HepG2 (cell line): ENCODE measurements around the gene FBF1. TPM values are rescaled to one million over a fixed set of nuclear protein-coding genes. Genes with fewer than 3 reads are reported as not detected.

Experiments used
- ATAC-seq: fragments of 200-7000 bp; cut with Tn5 transposase; 3 replicates; pipeline ENCODE4 v1.9.1; 2020; ENCODE audit warnings: mild to moderate bottlenecking, moderate library complexity
- BruUV-seq: library from RNA; stranded (reverse); fragments of 400-500 nt; replicated peaks from 2 replicates; lab custom pipeline; 2021; lab: Mats Ljungman, UMichigan
- CTCF ChIA-PET: fragments of 300-600 bp; formaldehyde crosslinking; extraction: SDS; loops from one replicate; lab custom pipeline; 2021; ENCODE audit warnings: low total read pairs, inconsistent platforms, low intra/inter-chr PET ratio; lab: Yijun Ruan, JAX
- POLR2A ChIA-PET: fragments of 350-600 bp; sonication (Branson Sonifier 250); formaldehyde crosslinking; loops from one replicate; lab custom pipeline; 2020; ENCODE audit warnings: antibody characterized with exemption, inconsistent platforms; lab: Yijun Ruan, JAX
- DNase-seq: peaks from one replicate; pipeline ENCODE4 v3.0.0-alpha.2; 2015; ENCODE audit warnings: low spot score
- FAIRE-seq: peaks from 3 replicates; lab custom pipeline; 2011; peaks lifted over from hg19 to GRCh38; lab: Jason Lieb, UNC
- H2AFZ ChIP-seq: one replicate; pipeline ENCODE4 v1.6.1; 2011; ENCODE audit warnings: low read length, inconsistent platforms
- H3K27ac ChIP-seq: fragments of 300-600 bp; 3 replicates; pipeline ENCODE4 v1.8.0; 2011; ENCODE audit warnings: mixed run types, mild to moderate bottlenecking, mixed read lengths, low read length, inconsistent platforms; ENCODE audit not compliant: insufficient read depth; ENCODE audit errors: extremely low read length
- H3K27me3 ChIP-seq, 2 experiments: fragments of 200-600 bp in 1 of 2; 2 replicates in 1 of 2; 3 replicates in 1 of 2; pipeline versions ENCODE4 v1.6.0 to v1.8.0; 2011; ENCODE audit warnings: low read length in 2 of 2, mild to moderate bottlenecking in 2 of 2, moderate library complexity in 2 of 2, inconsistent platforms in 1 of 2; ENCODE audit not compliant: insufficient read depth in 2 of 2, control insufficient read depth in 1 of 2
- H3K36me3 ChIP-seq, 2 experiments: fragments of 200-600 bp in 1 of 2; replicated peaks in 1 of 2; 2 replicates in 1 of 2; 3 replicates in 1 of 2; pipeline versions ENCODE4 v1.5.1 to v1.8.0; 2011; ENCODE audit warnings: low read length in 2 of 2, inconsistent platforms in 1 of 2; ENCODE audit not compliant: insufficient read depth in 2 of 2, control insufficient read depth in 1 of 2
- H3K4me1 ChIP-seq: 2 replicates; pipeline ENCODE4 v1.5.1; 2012; ENCODE audit warnings: low read length, inconsistent platforms; ENCODE audit not compliant: insufficient read depth
- H3K4me2 ChIP-seq: 2 replicates; pipeline ENCODE4 v1.6.0; 2011; ENCODE audit warnings: low read depth, low read length, inconsistent platforms
- H3K4me3 ChIP-seq, 3 experiments: fragments of 200-600 bp in 1 of 3; sonication (generic), shearing (Covaris generic) in 1 of 3; replicated peaks in 1 of 3; 2 replicates each; pipeline ENCODE4 v1.5.1; 2011 to 2016; ENCODE audit warnings: low read length in 3 of 3, inconsistent platforms in 2 of 3, low read depth in 2 of 3, mild to moderate bottlenecking in 2 of 3, control low read depth in 1 of 3, mixed read lengths in 1 of 3; ENCODE audit not compliant: insufficient read depth in 1 of 3
- H3K79me2 ChIP-seq: one replicate; pipeline ENCODE4 v1.6.1; 2011; ENCODE audit warnings: low read length, inconsistent platforms; ENCODE audit not compliant: insufficient read depth
- H3K9ac ChIP-seq: 2 replicates; pipeline ENCODE4 v1.6.0; 2011; ENCODE audit warnings: mild to moderate bottlenecking, low read depth, low read length, inconsistent platforms; ENCODE audit not compliant: insufficient read depth
- H3K9me3 ChIP-seq: 2 replicates; pipeline ENCODE4 v1.5.1; 2012; ENCODE audit warnings: mild to moderate bottlenecking, low read length
- H4K20me1 ChIP-seq: 2 replicates; pipeline ENCODE4 v1.6.0; 2011; ENCODE audit warnings: inconsistent platforms, mild to moderate bottlenecking, low read length, moderate library complexity; ENCODE audit not compliant: insufficient read depth
- AGO1 ChIP-seq: fragments of 200-400 bp; formaldehyde crosslinking; IDR thresholded peaks from 2 replicates; pipeline ENCODE4 v1.6.1; 2017; ENCODE audit warnings: mild to moderate bottlenecking, low read depth, low read length, moderate library complexity; ENCODE audit not compliant: poor library complexity, severe bottlenecking
- AGO2 ChIP-seq: fragments of 200-400 bp; formaldehyde crosslinking; optimal IDR thresholded peaks from 2 replicates; pipeline ENCODE3; 2017; ENCODE audit warnings: mild to moderate bottlenecking, low read depth, low read length, moderate library complexity
- AHR ChIP-seq: IDR thresholded peaks from 2 replicates; pipeline ENCODE4 v1.6.1; 2018; ENCODE audit warnings: missing genetic modification reagents, missing compliant biosample characterization
- ATF7-NPFF ChIP-seq: sonication (generic); formaldehyde crosslinking; IDR thresholded peaks from 2 replicates; pipeline ENCODE4 v1.8.1; 2023; ENCODE audit warnings: mild to moderate bottlenecking, low read depth, missing genetic modification reagents, moderate library complexity
- DNMT3B ChIP-seq: conservative IDR thresholded peaks from 2 replicates; pipeline ENCODE4 v1.6.1; 2016; ENCODE audit warnings: missing biosample characterization, control low read depth
- FOSL2 ChIP-seq: sonication (generic); formaldehyde crosslinking; IDR thresholded peaks from 2 replicates; pipeline ENCODE4 v1.4.0; 2020; ENCODE audit warnings: missing genetic modification reagents
- HES4 ChIP-seq: sonication (generic); formaldehyde crosslinking; IDR thresholded peaks from 2 replicates; pipeline ENCODE4 v1.9.0; 2021; ENCODE audit warnings: mild to moderate bottlenecking, missing genetic modification reagents, borderline replicate concordance
- HNRNPL ChIP-seq: fragments of 200-400 bp; formaldehyde crosslinking; IDR thresholded peaks from 2 replicates; pipeline ENCODE4 v1.6.1; 2017; ENCODE audit warnings: mild to moderate bottlenecking, low read depth, low read length
- HOXA5 ChIP-seq: sonication (generic); formaldehyde crosslinking; IDR thresholded peaks from 2 replicates; pipeline ENCODE4 v1.4.0; 2020; ENCODE audit warnings: missing genetic modification reagents
- HOXD1 ChIP-seq: sonication (generic); formaldehyde crosslinking; IDR thresholded peaks from 2 replicates; pipeline ENCODE4 v1.5.0; 2020; ENCODE audit warnings: missing genetic modification reagents
- MIER3 ChIP-seq: IDR thresholded peaks from 2 replicates; pipeline ENCODE4 v1.6.1; 2016; ENCODE audit warnings: missing compliant biosample characterization, borderline replicate concordance
- PAWR ChIP-seq: sonication (generic); formaldehyde crosslinking; IDR thresholded peaks from 2 replicates; pipeline ENCODE4 v1.4.0; 2020; ENCODE audit warnings: missing genetic modification reagents, mild to moderate bottlenecking, borderline replicate concordance
- RBAK ChIP-seq: sonication (generic); formaldehyde crosslinking; IDR thresholded peaks from 2 replicates; pipeline ENCODE4 v1.5.1; 2020; ENCODE audit warnings: mild to moderate bottlenecking, missing genetic modification reagents
- RBFOX2 ChIP-seq: fragments of 200-400 bp; formaldehyde crosslinking; IDR thresholded peaks from 2 replicates; pipeline ENCODE4 v1.6.1; 2017; ENCODE audit warnings: low read depth, mild to moderate bottlenecking, low read length
- STAT5B ChIP-seq: sonication (generic); formaldehyde crosslinking; IDR thresholded peaks from 2 replicates; pipeline ENCODE4 v1.4.0; 2020; ENCODE audit warnings: missing genetic modification reagents
- ZBTB1 ChIP-seq: sonication (generic); formaldehyde crosslinking; IDR thresholded peaks from 2 replicates; pipeline ENCODE4 v1.4.0; 2020; ENCODE audit warnings: missing genetic modification reagents, borderline replicate concordance
- ZNF124 ChIP-seq: sonication (generic); formaldehyde crosslinking; IDR thresholded peaks from 2 replicates; pipeline ENCODE4 v1.4.0; 2020; ENCODE audit warnings: missing genetic modification reagents
- ZNF274 ChIP-seq: sonication (generic); formaldehyde crosslinking; IDR thresholded peaks from 2 replicates; pipeline ENCODE4 v1.5.1; 2020; ENCODE audit warnings: mild to moderate bottlenecking, missing genetic modification reagents
- ZNF367 ChIP-seq: sonication (generic); formaldehyde crosslinking; IDR thresholded peaks from 2 replicates; pipeline ENCODE4 v1.4.0; 2020; ENCODE audit warnings: missing genetic modification reagents, borderline replicate concordance
- ZNF557 ChIP-seq: sonication (generic); formaldehyde crosslinking; IDR thresholded peaks from 2 replicates; pipeline ENCODE4 v1.4.0; 2020; ENCODE audit warnings: missing genetic modification reagents
- ZNF672 ChIP-seq: sonication (generic); formaldehyde crosslinking; IDR thresholded peaks from 2 replicates; pipeline ENCODE4 v1.8.1; 2022; ENCODE audit warnings: missing genetic modification reagents
- ZNF777 ChIP-seq: sonication (generic); formaldehyde crosslinking; IDR thresholded peaks from 2 replicates; pipeline ENCODE4 v1.4.0; 2020; ENCODE audit warnings: missing genetic modification reagents
- ZNF790 ChIP-seq: sonication (generic); formaldehyde crosslinking; IDR thresholded peaks from 2 replicates; pipeline ENCODE4 v1.8.0; 2022; ENCODE audit warnings: missing genetic modification reagents, mild to moderate bottlenecking, borderline replicate concordance
- ZNF891 ChIP-seq: sonication (generic); formaldehyde crosslinking; IDR thresholded peaks from 2 replicates; pipeline ENCODE4 v1.5.0; 2020; ENCODE audit warnings: mild to moderate bottlenecking, missing genetic modification reagents
- WGBS: methylation state at CpG from one replicate; pipeline ENCODE4 v1.1.6; 2017; ENCODE audit warnings: low lambda C conversion rate; 5-methylcytosine and 5-hydroxymethylcytosine counted together
- in situ Hi-C: cut with HindIII; loops from 2 replicates; pipeline ENCODE4 v1.10.0; 2017; ENCODE audit warnings: low pct_unique_long_range_greater_than_20kb; ENCODE audit not compliant: extremely low pct_ligation_motif_present
- intact Hi-C: fragments of 100-400 bp; cut with micrococcal nuclease; formaldehyde crosslinking; loops from one replicate; pipeline ENCODE4 v1.10.0; 2022; ENCODE audit not compliant: unreplicated experiment
- polyA plus RNA-seq, 8 experiments: library from polyadenylated mRNA; depleted of rRNA in 3 of 8; stranded (reverse) in 7 of 8; unstranded in 1 of 8; fragments of >200 nt; fragmentation: Illumina TruSeq in 4 of 8; extraction: Trizol in 4 of 8; gene quantifications; 2 replicates each; pipeline versions ENCODE4 v1.2.1 to v1.2.3, GENCODE V29; 2011 to 2016; ENCODE audit warnings: low read depth in 4 of 8, missing spikeins in 1 of 8, mixed read lengths in 1 of 8; ENCODE audit not compliant: insufficient read depth in 1 of 8
- total RNA-seq, 5 experiments: library from RNA; depleted of rRNA; stranded (reverse); fragments of >200 nt; fragmentation: Illumina TruSeq; extraction: Trizol; gene quantifications; 2 replicates each; pipeline ENCODE4 v1.2.3, GENCODE V29; 2016; ENCODE audit warnings: low read depth in 1 of 5
- TF ChIP-seq, protein P1 (sequence below): sonication (generic); formaldehyde crosslinking; conservative IDR thresholded peaks from 2 replicates; pipeline ENCODE4 v1.5.0; 2020; ENCODE audit warnings: missing genetic modification reagents
- TF ChIP-seq, protein P2 (sequence below): sonication (generic); formaldehyde crosslinking; IDR thresholded peaks from 2 replicates; pipeline ENCODE4 v1.8.0; 2022; ENCODE audit warnings: mild to moderate bottlenecking, missing genetic modification reagents, moderate library complexity

Gene FBF1
- total and polyA plus RNA-seq, 2 of the 13 experiments (the other 11 are each of a cell fraction or from before 2014, with no cell fraction given) = 2.4 to 8.1 TPM

GRCh38 chr17:75875940-75876189 lies 65.0 kb downstream of the FBF1 start:
- in situ Hi-C loops = no loop called here
- H3K79me2 ChIP-seq = peaks cover 22% of the 10 kb centered on the region
- FAIRE-seq (no peak), DNase-seq (no peak), ATAC-seq (no peak)
- peak overlapping the region; percentile 98 for H3K4me2 ChIP-seq
- no peak overlapping the region for H2AFZ ChIP-seq
- H3K4me3 ChIP-seq = peak overlapping the region; percentile 71 to 84 (median 84); a peak in 5 of 6 replicates
- 100% methylated on average over 3 of the region's 5 CpGs for WGBS
- H3K27ac ChIP-seq = peak overlapping the region; percentile 99
- no peaks in the 10 kb centered on the region; the same call in 1 of the 2 replicates for H4K20me1 ChIP-seq
- peaks cover 3 to 18% of the 10 kb centered on the region in 2 experiments; a peak in 4 of 5 replicates for H3K36me3 ChIP-seq
- no TSS peak for BruUV-seq
- no peaks in the 10 kb centered on the region for H3K27me3 ChIP-seq
- POLR2A ChIA-PET = interaction anchor here (0.6 to 13.8 kb wide), 29 partner anchors 9 to 687 kb away, joined by 3 to 454 read pairs (median 7); partner anchors contain the start of genes ACOX1, CDK3, FBF1 and GALK1
- H3K9ac ChIP-seq = peak overlapping the region; percentile 97
- H3K4me1 ChIP-seq = peaks cover 63% of the 10 kb centered on the region
- CTCF ChIA-PET = interaction anchor here (1.1 to 1.7 kb wide), 4 partner anchors 16 to 28 kb away, joined by 3 to 5 read pairs (median 4); partner anchors contain the start of gene TRIM65
- no peaks in the 10 kb centered on the region for H3K9me3 ChIP-seq
- intact Hi-C loops = loop anchor here (1.0 to 2.0 kb wide), 2 partner anchors 15 to 21 kb away; partner anchors contain the start of gene WBP2
- TF ChIP-seq, protein P1, sequence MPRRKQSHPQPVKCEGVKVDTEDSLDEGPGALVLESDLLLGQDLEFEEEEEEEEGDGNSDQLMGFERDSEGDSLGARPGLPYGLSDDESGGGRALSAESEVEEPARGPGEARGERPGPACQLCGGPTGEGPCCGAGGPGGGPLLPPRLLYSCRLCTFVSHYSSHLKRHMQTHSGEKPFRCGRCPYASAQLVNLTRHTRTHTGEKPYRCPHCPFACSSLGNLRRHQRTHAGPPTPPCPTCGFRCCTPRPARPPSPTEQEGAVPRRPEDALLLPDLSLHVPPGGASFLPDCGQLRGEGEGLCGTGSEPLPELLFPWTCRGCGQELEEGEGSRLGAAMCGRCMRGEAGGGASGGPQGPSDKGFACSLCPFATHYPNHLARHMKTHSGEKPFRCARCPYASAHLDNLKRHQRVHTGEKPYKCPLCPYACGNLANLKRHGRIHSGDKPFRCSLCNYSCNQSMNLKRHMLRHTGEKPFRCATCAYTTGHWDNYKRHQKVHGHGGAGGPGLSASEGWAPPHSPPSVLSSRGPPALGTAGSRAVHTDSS = 0 out of 2 replicates have a peak, but pooled peaks have one; percentile 9
- TF ChIP-seq HOXD1 (peak; percentile 76; the same call in 1 of the 2 replicates), ZNF274 (CRISPR knock-in tag) (no peak), ZNF790 (CRISPR knock-in tag) (0 out of 2 replicates have a peak, but pooled peaks have one; percentile 7), HNRNPL (peak; percentile 96), AHR (CRISPR knock-in tag) (peak; percentile 53; the same call in 1 of the 2 replicates), ZNF557 (CRISPR knock-in tag) (peak; percentile 46; the same call in 1 of the 2 replicates), ATF7-NPFF (CRISPR knock-in tag) (0 out of 2 replicates have a peak, but pooled peaks have one; percentile 8), STAT5B (CRISPR knock-in tag) (peak; percentile 76; the same call in 1 of the 2 replicates), RBAK (CRISPR knock-in tag) (no peak), HOXA5 (CRISPR knock-in tag) (no peak), PAWR (CRISPR knock-in tag) (0 out of 2 replicates have a peak, but pooled peaks have one; percentile 16), AGO2 (peak; percentile 96), ZNF124 (CRISPR knock-in tag) (peak; percentile 14; the same call in 1 of the 2 replicates), AGO1 (peak; percentile 89), ZNF367 (CRISPR knock-in tag) (0 out of 2 replicates have a peak, but pooled peaks have one; percentile 62), ZNF891 (CRISPR knock-in tag) (no peak), HES4 (0 out of 2 replicates have a peak, but pooled peaks have one; percentile 18), RBFOX2 (peak; percentile 81), FOSL2 (CRISPR knock-in tag) (peak; percentile 6; the same call in 1 of the 2 replicates), DNMT3B (CRISPR knock-in tag) (no peak), MIER3 (no peak), ZNF672 (CRISPR knock-in tag) (0 out of 2 replicates have a peak, but pooled peaks have one; percentile 6), ZNF777 (no peak), ZBTB1 (CRISPR knock-in tag) (peak; percentile 77; the same call in 1 of the 2 replicates)
- TF ChIP-seq, protein P2, sequence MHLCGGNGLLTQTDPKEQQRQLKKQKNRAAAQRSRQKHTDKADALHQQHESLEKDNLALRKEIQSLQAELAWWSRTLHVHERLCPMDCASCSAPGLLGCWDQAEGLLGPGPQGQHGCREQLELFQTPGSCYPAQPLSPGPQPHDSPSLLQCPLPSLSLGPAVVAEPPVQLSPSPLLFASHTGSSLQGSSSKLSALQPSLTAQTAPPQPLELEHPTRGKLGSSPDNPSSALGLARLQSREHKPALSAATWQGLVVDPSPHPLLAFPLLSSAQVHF (CRISPR knock-in tag) = 0 out of 2 replicates have a peak, but pooled peaks have one; percentile 28
